Measurements from ENCODE around the gene MRPS27.
"Not testable (repeated sequence)": the region's sequence is repeated elsewhere in the genome, so short reads cannot be mapped to it uniquely, and the experiment has no call there.

Gene MRPS27

GRCh38 chr5:72194846-72195245, 125.2 kb downstream of the MRPS27 start:
- DNase-seq = no peak

DNA sequence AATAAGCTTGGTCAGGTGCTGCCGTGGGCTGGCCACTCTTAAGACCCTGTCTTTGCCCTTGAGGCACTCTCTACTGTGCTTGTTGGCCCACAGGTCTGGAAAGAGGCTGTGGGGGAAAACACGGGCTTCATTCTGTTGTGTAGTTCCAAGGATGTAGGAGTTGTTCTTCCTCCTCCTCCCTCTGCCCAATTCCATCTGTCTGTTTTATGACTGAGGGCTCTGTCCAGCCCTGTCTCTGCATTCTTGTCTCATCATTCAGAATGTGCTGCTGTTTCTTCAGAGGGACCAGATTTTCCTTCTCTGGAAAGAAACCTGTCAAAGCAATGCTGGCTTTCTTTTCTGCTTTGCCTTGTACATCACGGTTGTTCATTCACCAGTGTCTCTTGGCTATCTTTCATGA, 128.6 kb downstream of the MRPS27 start:
- no peak for DNase-seq

DNA sequence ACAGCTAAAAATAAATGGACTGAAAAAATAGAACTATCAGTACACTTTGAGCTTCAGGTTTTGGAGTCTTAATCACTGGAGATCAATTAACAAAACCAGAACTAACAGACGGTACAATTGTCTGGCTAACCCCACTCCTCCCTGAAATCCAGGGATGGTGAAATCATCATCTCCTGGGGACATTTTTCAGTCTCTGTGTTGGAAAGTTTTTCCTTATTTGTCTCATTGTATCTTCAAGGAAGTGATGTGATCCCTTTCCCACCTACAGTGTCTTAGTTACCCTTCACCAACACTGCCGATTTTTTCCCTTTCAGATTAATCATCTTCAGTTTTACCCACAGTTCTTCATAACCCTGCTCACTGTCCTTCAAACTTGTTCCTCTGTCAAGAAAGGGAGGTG, 130.9 kb downstream of the MRPS27 start:
- no peak for DNase-seq

- DNase-seq = no peak
Measured at GRCh38 chr5:72188166-72188565, 131.9 kb downstream of the MRPS27 start.

DNA sequence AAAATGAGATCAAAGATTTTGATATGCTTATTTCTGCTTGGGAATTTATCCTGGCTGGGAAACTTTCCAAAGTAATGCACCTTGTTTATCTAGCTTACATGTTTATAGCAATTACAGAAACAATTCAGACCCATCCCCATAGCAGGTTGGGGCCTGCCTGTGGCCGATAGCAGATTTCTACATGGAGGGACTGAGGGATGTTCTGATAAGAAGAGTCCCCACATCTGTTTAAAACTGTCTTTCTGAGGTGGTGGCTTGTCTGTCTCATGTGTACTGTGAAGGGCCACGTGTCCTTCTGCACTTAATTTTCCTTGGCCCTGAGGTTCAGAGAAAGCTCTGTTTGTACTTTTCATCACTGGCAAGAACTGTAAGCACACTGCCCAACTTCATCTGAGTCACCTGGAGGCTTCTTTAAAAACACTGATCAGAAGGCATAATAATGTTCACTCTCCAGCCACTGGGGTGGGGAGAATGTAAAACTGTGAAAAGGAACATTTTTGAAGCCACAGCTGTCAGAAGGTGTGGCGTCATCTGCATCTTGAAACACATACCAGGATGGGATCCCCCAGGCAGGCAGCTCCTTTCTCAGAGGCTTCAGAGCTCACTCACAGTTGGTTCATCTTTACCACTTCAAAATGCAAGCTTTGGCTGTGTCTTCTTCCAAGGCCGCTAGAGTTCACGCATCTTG, 132.5 kb downstream of the MRPS27 start:
- DNase-seq = no peak

DNA sequence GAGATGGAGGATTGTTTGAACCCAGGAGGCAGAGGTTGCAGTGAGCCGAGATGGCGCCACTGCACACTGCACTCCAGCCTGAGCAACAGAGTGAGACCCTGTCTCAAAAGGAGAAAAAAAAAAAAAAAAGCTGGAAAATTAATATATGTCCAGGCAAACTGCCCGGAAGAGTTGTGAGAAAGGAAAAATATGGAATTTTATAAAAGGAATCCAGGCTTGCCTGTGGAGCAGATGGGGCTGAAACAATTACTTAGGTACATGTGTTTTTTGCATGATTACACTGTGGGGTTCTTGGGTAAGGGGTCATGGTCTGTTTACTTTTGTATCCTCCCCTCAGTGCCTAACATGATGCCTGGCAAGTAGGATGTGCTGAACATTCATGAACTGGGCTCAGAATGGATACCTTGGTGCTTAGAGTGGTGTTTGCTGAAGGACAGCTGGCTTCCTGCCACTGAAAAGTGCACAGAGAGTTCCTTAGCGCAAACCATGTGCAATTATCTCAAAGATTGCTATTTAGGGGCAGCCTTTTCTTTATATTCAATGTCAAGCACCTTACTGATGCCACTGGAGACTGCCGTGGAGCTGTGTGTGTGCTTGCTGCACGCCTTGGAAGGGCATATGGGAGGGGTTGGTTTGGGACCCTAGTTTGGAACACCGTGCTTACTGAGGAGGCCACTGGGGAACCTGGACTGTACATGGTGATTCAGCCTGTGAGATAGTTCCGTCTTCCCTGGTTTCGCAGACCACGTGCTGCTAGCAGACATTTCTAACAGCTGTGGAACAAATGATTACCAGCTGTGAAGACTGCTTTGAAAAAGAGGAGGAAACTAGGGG, 134.3 kb downstream of the MRPS27 start:
- DNase-seq = no peak

DNA sequence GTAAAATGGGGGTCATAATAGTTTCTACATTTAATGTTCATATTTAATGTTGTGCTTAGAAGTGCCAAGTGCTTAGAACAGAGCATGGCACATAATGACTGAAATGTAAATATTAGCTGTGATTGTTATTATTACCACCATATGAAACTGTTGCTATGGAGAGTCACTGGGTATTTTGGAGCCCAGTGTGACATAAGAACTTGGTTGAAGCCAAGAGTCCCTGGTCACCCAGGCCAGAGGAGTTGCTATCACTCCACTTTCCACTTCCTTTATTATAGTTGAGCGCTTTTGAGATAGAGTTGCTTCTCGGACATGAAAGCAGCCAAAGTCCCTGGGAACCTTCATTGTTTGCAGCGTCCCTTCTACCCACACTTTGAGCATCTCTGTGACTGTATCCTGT, 135.6 kb downstream of the MRPS27 start:
- DNase-seq = no peak

- DNase-seq = no peak
Measured at GRCh38 chr5:72183101-72183520, 136.9 kb downstream of the MRPS27 start.

DNA sequence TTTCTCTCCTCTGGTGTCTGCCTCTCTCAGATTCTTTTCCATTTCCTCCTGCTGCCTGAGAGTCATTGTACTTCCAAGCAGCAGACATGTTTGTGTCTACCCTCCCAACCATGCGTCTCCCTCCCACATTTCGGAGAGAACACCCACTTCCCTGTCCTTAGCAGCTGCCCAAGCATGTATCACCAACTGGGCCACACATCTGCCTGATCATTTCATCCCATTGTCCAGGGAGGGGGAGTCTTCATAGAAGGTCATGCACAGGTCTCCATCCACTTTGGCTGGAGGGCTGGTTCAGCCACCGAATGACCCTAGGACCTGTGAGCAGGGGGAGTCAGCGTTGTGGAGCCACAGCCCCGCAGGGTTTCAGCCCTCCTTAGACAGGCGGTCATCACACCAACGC, 137.4 kb downstream of the MRPS27 start:
- DNase-seq = no peak

DNA sequence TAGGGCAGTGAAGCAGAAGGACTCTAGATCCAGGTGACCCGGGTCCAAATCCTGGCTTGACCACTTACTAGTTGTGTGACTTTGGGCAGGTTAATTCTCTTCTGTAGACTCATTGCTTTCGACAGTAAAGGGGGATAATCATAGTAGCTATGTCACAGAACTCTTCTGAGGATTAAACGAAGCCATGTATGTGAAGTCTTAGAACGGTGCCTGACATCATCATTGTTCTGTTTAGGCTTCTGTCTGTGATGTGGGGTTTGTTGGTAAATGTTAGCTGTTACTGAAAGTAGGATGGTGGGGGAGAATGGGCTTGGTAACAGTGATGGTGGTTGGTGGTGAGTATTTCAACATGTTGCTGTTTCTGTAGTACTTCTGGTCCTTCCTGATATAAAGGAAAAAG, 139.1 kb downstream of the MRPS27 start:
- DNase-seq = no peak

DNA sequence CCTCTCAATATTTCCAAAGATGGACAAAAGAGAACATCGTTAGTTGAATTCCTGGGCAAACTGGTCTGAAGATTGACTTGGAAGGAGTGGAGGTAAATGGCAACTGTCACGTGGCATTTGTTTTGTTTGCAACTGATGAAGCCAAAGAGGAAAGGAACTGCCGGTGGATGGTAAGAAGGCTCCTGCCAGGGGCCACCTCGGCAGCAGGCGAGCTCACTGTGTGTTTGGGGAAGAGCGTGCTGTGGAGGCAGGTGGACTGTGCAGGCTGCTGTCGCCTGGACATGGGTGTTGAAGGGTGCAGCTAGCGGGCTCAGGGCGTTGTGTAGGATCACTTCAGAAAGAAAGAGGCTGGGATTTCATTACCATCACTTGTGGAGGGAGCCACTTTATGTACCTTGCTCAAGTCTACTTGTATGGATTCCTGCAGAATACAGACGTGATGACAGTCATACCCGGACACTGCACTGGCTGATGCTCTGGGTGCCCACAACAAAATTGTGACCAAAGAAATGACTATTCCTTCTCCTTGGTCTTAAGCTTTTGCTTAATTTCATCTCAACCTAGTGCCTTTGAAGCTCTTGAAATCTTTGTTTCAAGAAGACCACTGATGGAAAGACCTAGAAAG, 140.1 kb downstream of the MRPS27 start:
- no peak for DNase-seq

- DNase-seq = peak; percentile 38
Measured at GRCh38 chr5:72179028-72179815, 140.8 kb downstream of the MRPS27 start.

GRCh38 chr5:72177538-72177937, 142.5 kb downstream of the MRPS27 start:
- DNase-seq = no peak

GRCh38 chr5:72172786-72173185, 147.3 kb downstream of the MRPS27 start:
- DNase-seq = no peak

DNA sequence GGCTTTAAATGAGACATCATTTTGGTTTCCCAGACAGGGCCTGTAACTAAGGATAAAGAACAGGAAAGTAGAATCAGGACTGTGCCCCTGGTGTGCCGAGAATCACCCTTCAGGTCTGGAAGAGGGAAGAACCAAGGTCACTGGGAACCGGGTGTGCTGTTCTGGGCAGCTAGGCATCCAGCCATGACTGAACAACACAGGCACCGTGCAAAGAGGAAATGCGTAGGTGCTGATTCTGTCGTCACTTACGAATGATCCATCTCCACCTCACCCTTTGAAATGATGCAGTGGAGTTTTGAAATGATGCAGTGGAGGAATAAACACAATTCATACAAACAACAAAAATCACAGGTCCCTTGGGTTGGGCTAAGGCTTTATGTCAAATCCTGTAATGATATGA, 148.4 kb downstream of the MRPS27 start:
- no peak for DNase-seq

GRCh38 chr5:72171181-72171580, 148.9 kb downstream of the MRPS27 start:
- not testable (repeated sequence) for DNase-seq

DNA sequence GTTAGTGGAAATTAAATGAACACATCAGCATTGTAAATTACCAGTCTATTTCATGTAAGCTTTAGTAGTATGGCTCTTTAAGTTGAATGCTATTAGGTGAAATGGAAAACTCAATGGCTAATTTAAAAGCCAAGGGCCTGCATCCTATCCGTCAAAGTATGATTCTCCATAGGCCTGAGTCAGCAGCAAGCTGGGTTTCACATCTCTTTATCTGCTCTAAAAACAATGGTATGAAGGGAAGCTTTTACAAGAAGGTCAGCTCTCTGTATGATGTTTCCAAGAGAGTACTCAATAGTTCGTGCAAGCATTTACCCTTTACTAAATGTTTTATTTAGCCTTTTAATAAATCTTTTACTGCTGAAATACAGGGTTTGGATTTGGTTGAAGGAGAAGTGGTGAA, 149.9 kb downstream of the MRPS27 start:
- DNase-seq = no peak

Data from 8988T (cell line).